ENCODE data around the gene ITGAD.

- TF ChIP-seq CTCF (IDR thresholded peaks at IDR 0.05; ENCODE audit: low read length): no peak
- no peak for TF ChIP-seq EZH2 (optimal IDR thresholded peaks at IDR 0.05; ENCODE audit: low read depth, low read length)
- no peak for TF ChIP-seq EZH2phosphoT487 (IDR thresholded peaks at IDR 0.05; ENCODE audit: low read length)
Measured at GRCh38 chr16:31348579-31348978, 44.6 kb upstream of the ITGAD start.
